Measurements from ENCODE around the gene LMO2.
"Not testable (repeated sequence)": the region's sequence is repeated elsewhere in the genome, so short reads cannot be mapped to it uniquely, and the experiment has no call there.

LMO2 gene

GRCh38 chr11:33891714-33892327, at the start of gene LMO2:
LMO2 (minus strand) TSS chr11:33892076; CDS start chr11:33869716, 22,360 bp downstream.
- no peak for DNase-seq

DNA sequence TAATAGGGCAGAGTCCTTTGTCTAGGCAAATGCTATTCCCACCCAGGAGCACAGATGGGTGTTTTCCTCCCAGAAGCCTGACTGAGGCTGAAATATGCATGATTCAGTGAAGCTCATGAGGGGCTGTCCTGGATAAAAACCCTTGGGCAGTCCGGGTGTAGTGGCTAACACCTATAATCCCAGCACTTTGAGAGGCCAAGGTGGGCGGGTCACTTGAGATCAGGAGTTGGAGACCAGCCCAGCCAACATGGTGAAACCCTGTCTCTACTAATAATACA, 48.6 kb upstream of the LMO2 start:
- DNase-seq, result no peak

- no peak for DNase-seq
Observed at GRCh38 chr11:33936725-33937604, 45.1 kb upstream of the LMO2 start.

- DNase-seq, result no peak
Observed at GRCh38 chr11:33935461-33936456, 43.9 kb upstream of the LMO2 start.

DNA sequence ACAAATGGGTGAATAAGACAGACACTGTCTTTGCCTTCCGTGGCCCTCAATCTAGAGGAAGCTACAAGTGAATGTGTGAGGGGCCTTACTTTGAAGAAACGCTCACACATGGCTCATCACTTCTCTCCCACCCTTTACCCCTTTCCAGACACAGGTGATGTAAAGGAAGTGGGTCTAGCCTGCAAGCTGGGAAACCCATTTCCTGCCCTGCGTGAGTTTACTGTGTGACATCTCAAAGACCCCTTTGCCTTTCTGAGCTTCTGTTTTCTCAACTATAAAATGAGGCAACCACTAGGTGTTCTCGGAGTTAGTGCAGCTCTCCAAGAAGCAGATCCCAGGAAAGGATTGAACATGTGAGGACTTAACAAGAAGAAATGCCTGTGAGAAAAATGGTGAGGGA, 43.1 kb upstream of the LMO2 start:
- DNase-seq, result no peak

DNA sequence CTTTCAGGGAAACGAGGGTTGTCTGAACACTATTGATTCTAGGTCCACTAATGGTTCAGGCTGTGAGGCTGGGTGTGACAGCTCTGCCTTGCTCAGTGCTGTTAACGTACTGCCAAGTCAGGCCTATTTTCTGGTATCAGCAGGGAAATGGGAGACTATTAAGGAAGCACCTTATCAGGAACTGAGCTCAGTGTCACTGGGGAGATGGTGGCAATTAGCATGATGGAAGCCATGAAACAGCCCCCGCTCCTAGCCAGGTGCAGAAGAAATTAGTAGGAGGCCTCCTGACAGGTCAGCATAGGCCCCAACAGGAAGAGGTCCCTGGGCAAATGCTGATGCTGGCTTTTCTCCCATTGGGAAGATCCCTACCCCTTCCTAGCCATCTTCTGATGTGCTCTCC, 42.6 kb upstream of the LMO2 start:
- no peak for DNase-seq

DNA sequence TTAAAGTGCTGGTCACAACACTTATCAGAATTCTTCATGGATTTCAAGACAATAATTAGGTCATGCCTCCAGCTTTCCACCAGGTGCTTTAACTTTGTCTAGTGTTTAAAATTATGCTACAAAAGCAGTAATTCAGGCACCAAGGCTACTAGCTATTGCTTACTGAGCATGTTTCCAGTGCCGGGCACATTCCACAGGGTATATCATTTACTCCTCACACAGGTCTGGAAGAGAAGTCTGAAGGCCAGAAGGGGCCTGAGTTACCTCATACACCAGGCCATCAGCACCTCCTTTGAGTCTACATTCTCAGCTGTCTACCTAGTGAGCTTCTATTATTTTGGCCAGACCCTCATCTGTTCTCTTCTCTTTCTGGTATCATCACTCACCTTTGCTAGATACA, 41.7 kb upstream of the LMO2 start:
- no peak for DNase-seq

- DNase-seq, result no peak
Observed at GRCh38 chr11:33932721-33933120, 40.8 kb upstream of the LMO2 start.

GRCh38 chr11:33931739-33932366, 40.0 kb upstream of the LMO2 start:
- not testable (repeated sequence) for DNase-seq

DNA sequence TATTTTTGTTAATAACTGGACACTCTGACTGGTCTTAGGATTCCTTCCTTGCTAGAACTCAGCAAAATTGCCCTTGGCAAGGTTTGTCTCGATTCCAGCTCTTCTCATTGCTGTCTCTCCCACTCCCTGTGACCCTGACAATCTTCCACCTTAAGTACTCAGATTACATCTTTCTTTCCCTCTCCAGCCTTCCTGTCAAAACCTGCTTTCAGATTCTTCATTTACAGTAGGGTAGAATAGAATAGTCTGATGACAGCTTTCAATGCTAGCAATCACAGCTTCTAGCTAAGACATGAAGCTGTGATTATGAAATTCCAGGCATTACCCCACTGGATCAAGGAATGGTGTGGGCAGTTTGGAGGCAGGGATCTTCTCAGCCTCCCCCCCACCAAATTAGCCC, 39.2 kb upstream of the LMO2 start:
- DNase-seq, result no peak

DNA sequence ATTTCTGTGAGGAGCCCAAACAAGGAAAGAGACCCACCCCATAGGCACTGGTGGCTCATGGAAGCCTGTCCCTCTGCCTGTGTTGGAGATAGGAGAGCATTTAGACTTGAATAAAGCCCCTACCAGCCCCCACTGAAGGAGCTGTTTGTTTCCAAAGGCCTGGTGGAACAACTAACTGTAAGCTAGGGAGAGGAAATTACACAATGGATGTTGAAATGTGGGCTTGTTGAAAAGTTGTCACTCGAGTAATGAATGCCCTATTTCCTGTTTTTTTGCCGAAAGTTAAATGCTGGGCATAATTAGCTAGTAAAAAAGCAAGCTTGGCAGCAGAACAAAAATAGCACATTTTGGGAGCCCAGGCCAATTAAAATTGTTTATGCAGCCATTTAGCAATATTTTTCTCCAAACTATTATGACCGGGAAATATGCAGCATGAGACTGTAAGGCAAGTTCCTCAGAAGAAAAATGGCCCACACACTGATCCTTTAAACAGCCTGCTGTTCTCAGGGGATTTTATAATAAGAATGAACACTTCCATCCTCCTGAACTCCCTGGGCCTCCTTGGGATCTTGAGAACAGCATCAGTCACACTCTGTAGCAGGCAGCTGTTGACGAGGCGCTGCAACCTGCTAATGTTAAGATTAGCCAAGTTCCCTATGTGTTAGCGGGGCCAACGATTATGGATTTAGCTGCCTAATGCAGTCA, 38.6 kb upstream of the LMO2 start:
- no peak for DNase-seq

DNA sequence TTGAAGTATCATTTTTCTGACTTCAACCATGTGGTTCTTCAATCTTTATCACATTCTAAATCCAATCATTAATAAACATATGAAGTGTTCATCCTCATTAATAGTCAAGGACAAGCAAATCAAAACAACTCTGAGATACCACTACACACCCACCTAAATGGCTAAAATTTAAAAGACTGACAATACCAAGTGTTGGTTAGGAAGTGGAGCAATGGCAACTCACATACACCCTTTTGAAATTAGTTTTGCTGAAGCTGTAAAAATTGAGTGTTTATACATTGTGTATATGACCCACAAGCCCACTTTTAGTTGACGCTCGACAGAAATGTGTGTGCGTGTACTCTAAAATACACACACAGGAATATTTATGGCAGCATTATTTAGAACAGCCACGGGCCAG, 36.7 kb upstream of the LMO2 start:
- DNase-seq, result no peak

DNA sequence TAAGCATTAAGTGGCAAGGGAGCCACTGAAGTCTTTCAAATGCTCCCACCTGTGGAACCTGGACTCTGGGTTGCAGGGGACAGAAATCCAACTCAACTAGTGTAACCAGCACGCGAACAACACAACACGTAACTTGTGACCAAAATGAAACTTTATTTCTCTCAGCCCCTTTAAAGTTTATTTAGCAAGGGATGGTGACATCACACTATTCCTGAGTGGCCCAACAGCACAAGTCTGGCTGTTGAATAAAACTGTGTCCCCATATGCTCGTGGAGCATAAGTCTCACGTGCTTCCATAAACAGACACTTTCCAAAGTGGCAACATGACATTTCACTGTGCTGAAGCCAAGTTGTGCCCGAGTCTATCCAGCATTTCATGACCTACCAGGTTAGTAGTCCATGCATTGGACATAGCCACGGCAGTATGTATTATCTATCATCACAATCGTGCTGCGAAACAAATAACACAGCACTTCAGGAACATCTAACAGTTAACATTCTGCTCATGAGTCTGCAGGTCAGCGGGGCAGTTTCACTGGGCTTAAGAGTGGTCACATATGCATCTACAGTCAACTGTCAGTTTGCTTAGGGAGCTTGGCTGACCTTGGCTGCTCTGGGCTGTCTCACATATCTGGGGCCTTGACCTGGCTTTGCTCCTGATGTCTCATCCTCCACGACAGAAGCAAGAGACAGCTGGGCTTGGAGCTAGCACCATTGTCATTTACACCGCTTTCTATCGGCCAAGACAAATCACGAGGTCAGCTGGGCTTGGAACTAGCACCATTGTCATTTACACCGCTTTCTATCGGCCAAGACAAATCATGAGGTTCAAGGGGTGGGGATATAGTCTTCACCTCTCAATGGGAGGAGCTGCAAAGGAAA, 35.0 kb upstream of the LMO2 start:
- no peak for DNase-seq

GRCh38 chr11:33924341-33924740, 32.5 kb upstream of the LMO2 start:
- DNase-seq, result no peak

DNA sequence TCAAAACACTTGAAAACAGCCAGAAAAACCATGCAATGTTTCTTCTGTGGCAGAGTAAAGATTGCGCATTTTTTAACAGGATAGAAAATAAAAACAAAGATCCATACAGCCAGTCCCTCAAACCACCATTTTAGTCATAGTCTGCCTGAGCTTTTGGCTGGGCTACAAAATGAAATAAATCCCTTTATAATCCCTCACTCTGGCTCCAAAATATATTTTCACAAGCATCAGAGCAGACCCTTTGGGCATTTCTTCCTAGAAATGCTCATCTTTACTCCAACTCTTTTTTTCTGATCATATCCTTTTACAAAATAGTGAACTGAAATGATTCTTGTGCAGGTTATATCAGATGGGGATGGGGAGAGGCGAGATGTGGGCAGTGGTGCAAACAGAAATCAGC, 31.8 kb upstream of the LMO2 start:
- no peak for DNase-seq

- no peak for DNase-seq
Observed at GRCh38 chr11:33920838-33921613, 29.1 kb upstream of the LMO2 start.

- no peak for DNase-seq
Observed at GRCh38 chr11:33919645-33920044, 27.8 kb upstream of the LMO2 start.

GRCh38 chr11:33917402-33917801, 25.5 kb upstream of the LMO2 start:
- DNase-seq, result not testable (repeated sequence)

DNA sequence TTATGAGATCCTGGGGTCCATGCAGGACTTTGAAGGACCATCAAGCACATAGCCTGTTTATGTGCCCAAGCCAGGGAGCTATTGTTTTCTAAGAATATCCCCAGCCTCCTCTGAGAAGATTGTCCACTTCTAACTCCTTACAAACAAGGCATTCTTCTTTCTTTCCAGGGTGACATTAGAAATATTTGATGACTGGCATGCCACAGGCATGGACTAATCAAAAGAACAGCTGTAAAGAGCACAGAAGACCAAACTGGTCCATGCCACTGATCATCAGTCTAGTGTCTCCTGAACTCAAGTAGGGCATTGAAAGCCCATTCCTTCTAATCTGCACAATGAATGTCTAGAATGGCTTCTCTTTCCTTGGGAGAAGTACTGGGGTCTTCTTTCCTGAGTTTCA, 24.9 kb upstream of the LMO2 start:
- DNase-seq, result no peak

DNA sequence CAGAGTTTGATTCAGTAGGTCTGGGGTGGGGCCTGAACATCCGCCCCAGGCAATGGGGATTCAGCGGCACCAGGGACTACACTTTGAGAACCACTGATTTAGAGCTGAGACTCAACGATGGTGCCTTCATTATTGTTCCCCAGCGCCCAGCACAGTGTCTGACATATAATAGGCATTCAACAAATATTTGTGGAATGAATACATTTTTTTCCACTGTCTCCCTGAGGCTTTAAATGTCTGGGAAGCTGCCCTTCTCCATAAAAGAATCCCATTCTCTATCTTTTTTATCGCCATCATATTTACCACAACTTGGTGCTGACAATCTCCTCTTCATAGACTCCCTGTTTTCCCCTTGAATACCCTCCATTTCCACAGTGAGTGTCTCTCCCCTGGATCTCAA, 23.6 kb upstream of the LMO2 start:
- no peak for DNase-seq

- no peak for DNase-seq
Observed at GRCh38 chr11:33913991-33914390, 22.1 kb upstream of the LMO2 start.
